ENCODE results near the gene NEK3.

- TF ChIP-seq CTCF (IDR thresholded peaks at IDR 0.05): no peak
- TF ChIP-seq POLR2A (IDR thresholded peaks at IDR 0.05): no peak
Measured at GRCh38 chr13:52125547-52125946, 33.9 kb downstream of the NEK3 start.
